ENCODE results near the gene TMEM51. TPM values are rescaled to one million over a fixed set of nuclear protein-coding genes. Genes with fewer than 3 reads are reported as not detected.

TMEM51 gene
- total and polyA plus RNA-seq, 2 of the 13 experiments (the other 11 are each of a cell fraction or from before 2014, with no cell fraction given) = 12.2 to 22.3 TPM

GRCh38 chr1:15167386-15167785 lies 13.8 kb downstream of the TMEM51 start:
- in situ Hi-C loops (cut with HindIII; ENCODE audit: extremely low pct_ligation_motif_present, low pct_unique_long_range_greater_than_20kb) = no loop called here
- H3K27me3 ChIP-seq (ENCODE audit: control insufficient read depth in 1 of 2, insufficient read depth in 2 of 2, low read length in 2 of 2) = no peaks in the 10 kb centered on the region
- intact Hi-C loops (cut with micrococcal nuclease; ENCODE audit: unreplicated experiment) = no loop called here
- H2AFZ ChIP-seq (ENCODE audit: low read length) = no peak overlapping the region
- POLR2A ChIA-PET = no interaction called here
- no peak for TF ChIP-seq ZNF12 (CRISPR knock-in tag; IDR thresholded peaks at IDR 0.05)
- no peak for TF ChIP-seq ASH2L (IDR thresholded peaks at IDR 0.05; ENCODE audit: insufficient read length, low read depth, low read length)
- TF ChIP-seq WIZ (CRISPR knock-in tag; IDR thresholded peaks at IDR 0.05) = no peak
- no peak for TF ChIP-seq AGO1 (IDR thresholded peaks at IDR 0.05; ENCODE audit: low read depth, low read length, poor library complexity, severe bottlenecking)
- TF ChIP-seq UBTF (CRISPR knock-in tag; IDR thresholded peaks at IDR 0.05) = no peak
- TF ChIP-seq ZNF138 (CRISPR knock-in tag; IDR thresholded peaks at IDR 0.05; ENCODE audit: low read depth) = no peak
- TF ChIP-seq HNF1B (CRISPR knock-in tag; IDR thresholded peaks at IDR 0.05) = no peak
- TF ChIP-seq CCDC6 (CRISPR knock-in tag; IDR thresholded peaks at IDR 0.05) = no peak
- no peak for TF ChIP-seq MTA1 (CRISPR knock-in tag; IDR thresholded peaks at IDR 0.05; ENCODE audit: borderline replicate concordance)
- no peak for TF ChIP-seq ZNF543 (CRISPR knock-in tag; IDR thresholded peaks at IDR 0.05)
- no peak for TF ChIP-seq HNF1A (IDR thresholded peaks at IDR 0.05; ENCODE audit: low read depth)
- no peak for TF ChIP-seq HNF1A (CRISPR knock-in tag; IDR thresholded peaks at IDR 0.05; ENCODE audit: borderline replicate concordance)
- TF ChIP-seq ZSCAN29 (CRISPR knock-in tag; conservative IDR thresholded peaks at IDR 0.05) = no peak
- no peak for TF ChIP-seq CHCHD3 (CRISPR knock-in tag; IDR thresholded peaks at IDR 0.05)
- TF ChIP-seq ZNF441 (CRISPR knock-in tag; IDR thresholded peaks at IDR 0.05; ENCODE audit: borderline replicate concordance) = no peak
- no peak for TF ChIP-seq ZNF768 (CRISPR knock-in tag; IDR thresholded peaks at IDR 0.05)
- no peak for TF ChIP-seq REPIN1 (CRISPR knock-in tag; IDR thresholded peaks at IDR 0.05; ENCODE audit: borderline replicate concordance, low read depth)
- H3K4me2 ChIP-seq (ENCODE audit: low read depth, low read length) = no peak overlapping the region
- no peak overlapping the region for H3K9ac ChIP-seq (ENCODE audit: insufficient read depth, low read depth, low read length)
- peaks cover 82% of the 10 kb centered on the region for H3K79me2 ChIP-seq (ENCODE audit: insufficient read depth, low read length)
- CTCF ChIA-PET (ENCODE audit: low intra/inter-chr PET ratio, low total read pairs) = no interaction called here
- peaks cover 11% of the 10 kb centered on the region; the same call in 1 of the 2 replicates for H4K20me1 ChIP-seq (ENCODE audit: insufficient read depth, low read length)
- DNase-seq (ENCODE audit: low spot score) = no peak
- H3K27ac ChIP-seq (ENCODE audit: extremely low read length, insufficient read depth, low read length) = no peak overlapping the region
- no TSS peak for BruUV-seq (replicated peaks)
- WGBS (ENCODE audit: low lambda C conversion rate) = 64% methylated on average over 3 of the region's 3 CpGs
- no peak overlapping the region for H3K4me3 ChIP-seq (replicated peaks in 1 of 3; ENCODE audit: insufficient read depth in 1 of 3, low read depth in 2 of 3, low read length in 3 of 3)
- peaks cover 2 to 4% of the 10 kb centered on the region in 2 experiments; a peak in 2 of 5 replicates for H3K36me3 ChIP-seq (replicated peaks in 1 of 2; ENCODE audit: control insufficient read depth in 1 of 2, insufficient read depth in 2 of 2, low read length in 2 of 2)
- ATAC-seq = no peak
- no peaks in the 10 kb centered on the region for H3K9me3 ChIP-seq (ENCODE audit: low read length)
- H3K4me1 ChIP-seq (ENCODE audit: insufficient read depth, low read length) = peaks cover 30% of the 10 kb centered on the region
- FAIRE-seq = no peak
